ENCODE measurements around the gene NPTX2.

GRCh38 chr7:98603399-98603788 lies 13.7 kb upstream of the NPTX2 start:
- TF ChIP-seq CTCF (IDR thresholded peaks at IDR 0.05), result no peak
- TF ChIP-seq POLR2A (IDR thresholded peaks at IDR 0.05), result no peak
- no peak for TF ChIP-seq EP300 (IDR thresholded peaks at IDR 0.05)

Data from gastroesophageal sphincter (tissue), 3 donors.